ENCODE results near the gene NKX1-1.
"Not testable (repeated sequence)": the region's sequence is repeated elsewhere in the genome, so short reads cannot be mapped to it uniquely, and the experiment has no call there.

DNA sequence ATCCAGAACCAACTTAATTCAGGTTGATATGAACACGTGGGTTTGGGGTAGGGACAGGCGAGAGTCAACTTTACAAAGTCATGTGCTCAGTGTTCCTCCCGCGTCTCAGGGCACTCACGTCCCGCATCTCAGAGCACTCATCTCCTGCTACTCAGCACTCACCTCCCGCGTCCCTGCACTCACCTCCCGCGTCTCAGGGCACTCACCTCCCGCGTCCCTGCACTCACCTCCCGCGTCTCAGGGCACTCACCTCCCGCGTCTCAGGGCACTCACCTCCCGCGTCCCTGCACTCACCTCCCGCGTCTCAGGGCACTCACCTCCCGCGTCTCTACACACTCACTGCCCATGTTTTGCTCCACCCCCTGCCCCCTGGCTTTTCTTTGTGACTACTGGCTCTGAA is 33.7 kb downstream of the NKX1-1 start:
- not testable (repeated sequence) for TF ChIP-seq POLR2AphosphoS5, POLR2A (IDR thresholded peaks at IDR 0.05)
- TF ChIP-seq, protein P1, sequence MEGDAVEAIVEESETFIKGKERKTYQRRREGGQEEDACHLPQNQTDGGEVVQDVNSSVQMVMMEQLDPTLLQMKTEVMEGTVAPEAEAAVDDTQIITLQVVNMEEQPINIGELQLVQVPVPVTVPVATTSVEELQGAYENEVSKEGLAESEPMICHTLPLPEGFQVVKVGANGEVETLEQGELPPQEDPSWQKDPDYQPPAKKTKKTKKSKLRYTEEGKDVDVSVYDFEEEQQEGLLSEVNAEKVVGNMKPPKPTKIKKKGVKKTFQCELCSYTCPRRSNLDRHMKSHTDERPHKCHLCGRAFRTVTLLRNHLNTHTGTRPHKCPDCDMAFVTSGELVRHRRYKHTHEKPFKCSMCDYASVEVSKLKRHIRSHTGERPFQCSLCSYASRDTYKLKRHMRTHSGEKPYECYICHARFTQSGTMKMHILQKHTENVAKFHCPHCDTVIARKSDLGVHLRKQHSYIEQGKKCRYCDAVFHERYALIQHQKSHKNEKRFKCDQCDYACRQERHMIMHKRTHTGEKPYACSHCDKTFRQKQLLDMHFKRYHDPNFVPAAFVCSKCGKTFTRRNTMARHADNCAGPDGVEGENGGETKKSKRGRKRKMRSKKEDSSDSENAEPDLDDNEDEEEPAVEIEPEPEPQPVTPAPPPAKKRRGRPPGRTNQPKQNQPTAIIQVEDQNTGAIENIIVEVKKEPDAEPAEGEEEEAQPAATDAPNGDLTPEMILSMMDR (IDR thresholded peaks at IDR 0.05): not testable (repeated sequence)

All from suprapubic skin (tissue), 4 donors.